NCI-H2227 treated with DMSO at 0.1 percent for 48 hours (cell line): ENCODE results near the gene CACNA1C.
A peak's percentile ranks its signal among the peaks of the same experiment; 100 is the strongest.
"Not testable (repeated sequence)": the region's sequence is repeated elsewhere in the genome, so short reads cannot be mapped to it uniquely, and the experiment has no call there.

Source experiments
- DNase-seq: peaks from one replicate; lab custom pipeline; 2025; lab: John Stamatoyannopoulos, UW

Gene CACNA1C

DNA sequence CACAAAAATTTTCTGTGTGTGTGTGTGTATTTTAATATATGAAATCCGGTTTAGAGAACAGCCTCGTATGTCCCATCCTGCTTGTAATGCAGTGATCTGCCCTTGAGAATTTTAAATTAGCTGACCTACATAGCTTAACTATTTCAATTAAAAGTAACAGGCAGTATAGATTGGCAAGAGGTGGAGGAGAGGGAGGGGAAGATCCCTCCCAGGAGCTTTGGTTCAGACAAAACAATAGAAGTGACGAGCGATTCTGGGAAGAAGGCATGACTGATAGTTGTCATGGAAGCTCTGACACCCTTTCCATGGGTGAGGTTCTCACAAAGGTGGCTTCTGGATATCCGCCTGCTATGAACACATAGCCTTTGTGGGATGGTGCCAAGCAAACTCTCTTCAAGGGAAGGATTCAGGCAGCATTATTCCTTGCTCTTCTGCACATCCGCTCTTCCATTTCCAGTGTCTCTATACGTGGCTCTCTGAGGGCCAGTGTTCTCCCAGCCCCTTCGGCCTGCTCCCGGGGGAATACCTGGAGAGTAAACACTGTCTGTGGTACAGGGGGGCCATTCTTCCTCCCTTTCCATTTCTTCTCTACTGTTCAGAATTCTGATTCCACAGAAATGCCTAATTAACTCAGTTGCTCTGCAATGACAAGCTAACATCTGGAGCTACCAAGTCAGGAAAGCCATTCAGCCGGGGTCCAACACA lies 182.0 kb downstream of the CACNA1C start:
- DNase-seq: no peak

- no peak for DNase-seq
Observed at GRCh38 chr12:2236506-2237294, 183.9 kb downstream of the CACNA1C start.

DNA sequence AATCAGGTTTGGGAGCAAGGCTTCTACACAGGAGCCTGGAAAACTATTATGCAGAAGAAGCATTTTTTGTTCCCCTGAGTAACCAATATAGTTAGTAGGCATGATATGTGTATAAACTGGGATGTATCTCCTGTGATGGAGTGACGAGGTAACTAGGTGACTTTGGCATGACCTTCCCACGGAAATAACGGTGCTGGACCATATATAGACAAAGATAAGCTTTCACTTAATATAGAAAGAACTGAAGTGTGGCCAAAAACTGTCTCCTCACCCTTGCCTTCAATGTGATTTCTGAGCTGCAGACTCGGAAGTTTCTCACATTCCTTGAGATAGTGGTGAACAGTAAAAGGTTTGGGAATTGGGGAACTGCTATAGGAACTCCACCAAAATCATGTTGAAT lies 185.3 kb downstream of the CACNA1C start:
- no peak for DNase-seq

GRCh38 chr12:2239381-2239871 lies 186.6 kb downstream of the CACNA1C start:
- DNase-seq: no peak

- no peak for DNase-seq
Observed at GRCh38 chr12:2240390-2240789, 187.6 kb downstream of the CACNA1C start.

GRCh38 chr12:2240984-2241383 lies 188.2 kb downstream of the CACNA1C start:
- no peak for DNase-seq

- no peak for DNase-seq
Observed at GRCh38 chr12:2242216-2242615, 189.4 kb downstream of the CACNA1C start.

DNA sequence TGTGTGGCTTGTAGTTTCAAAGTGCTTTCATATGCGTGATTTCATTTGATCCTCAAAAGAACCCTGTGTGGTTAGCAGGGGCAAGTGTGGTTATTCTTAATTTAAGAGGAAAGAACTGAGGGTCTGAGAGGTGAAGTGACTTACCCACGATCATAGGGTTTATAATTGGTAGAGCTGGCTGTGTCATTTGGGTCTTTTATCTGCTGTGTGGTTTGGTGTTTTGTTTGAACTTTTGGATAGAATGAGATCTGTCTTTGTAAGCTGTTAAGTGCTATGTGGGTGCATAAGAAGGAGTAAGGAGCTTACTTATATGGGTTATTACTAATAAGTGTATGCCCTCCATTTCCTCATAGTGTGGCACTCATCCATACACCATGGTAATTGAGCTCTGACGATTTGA lies 190.0 kb downstream of the CACNA1C start:
- no peak for DNase-seq

DNA sequence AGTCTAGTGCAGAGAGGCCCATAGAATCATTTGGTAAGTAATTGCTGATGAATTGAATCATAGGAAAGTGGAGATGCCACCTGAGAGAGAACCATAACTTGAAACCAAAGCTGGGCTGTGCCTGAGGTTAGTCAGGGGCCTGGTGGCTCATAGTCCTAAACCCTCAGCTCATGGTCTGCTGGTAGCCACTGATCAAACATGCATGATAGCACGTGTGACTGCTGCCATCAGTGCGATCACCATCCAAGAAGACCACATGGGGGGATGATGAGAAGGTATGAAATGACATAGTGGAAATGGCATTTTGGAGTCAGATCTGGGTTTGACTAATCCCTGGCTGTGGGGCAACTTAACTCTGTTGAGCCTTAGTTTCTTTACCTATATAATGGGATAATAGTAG lies 190.5 kb downstream of the CACNA1C start:
- no peak for DNase-seq

- peak; percentile 69 for DNase-seq
Observed at GRCh38 chr12:2244013-2244861, 191.4 kb downstream of the CACNA1C start.

- DNase-seq: no peak
Observed at GRCh38 chr12:2246358-2246757, 193.6 kb downstream of the CACNA1C start.

- no peak for DNase-seq
Observed at GRCh38 chr12:2247120-2247519, 194.3 kb downstream of the CACNA1C start.

DNA sequence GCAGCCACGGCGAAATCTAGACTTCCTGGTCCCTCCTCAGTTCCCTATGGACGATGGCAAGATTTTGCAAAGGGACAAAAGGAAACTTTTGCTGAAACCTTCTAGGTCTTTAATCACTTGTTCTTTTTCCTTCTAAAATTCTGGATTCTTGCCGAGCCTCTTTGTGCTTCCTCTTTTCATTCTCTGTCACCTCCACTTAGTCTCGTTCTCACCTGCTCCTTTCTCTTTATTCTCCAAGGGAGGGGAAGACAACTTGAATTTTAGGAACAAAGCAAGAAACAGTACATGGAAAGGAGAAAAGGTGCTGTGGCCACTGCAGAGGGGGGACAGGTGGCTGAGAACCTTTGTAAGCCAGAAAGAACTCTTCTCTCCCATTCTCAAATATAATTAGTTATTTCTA lies 194.8 kb downstream of the CACNA1C start:
- no peak for DNase-seq

- no peak for DNase-seq
Observed at GRCh38 chr12:2248087-2248900, 195.5 kb downstream of the CACNA1C start.

GRCh38 chr12:2248901-2249381 lies 196.2 kb downstream of the CACNA1C start:
- no peak for DNase-seq

- DNase-seq: no peak
Observed at GRCh38 chr12:2250797-2251196, 198.0 kb downstream of the CACNA1C start.

DNA sequence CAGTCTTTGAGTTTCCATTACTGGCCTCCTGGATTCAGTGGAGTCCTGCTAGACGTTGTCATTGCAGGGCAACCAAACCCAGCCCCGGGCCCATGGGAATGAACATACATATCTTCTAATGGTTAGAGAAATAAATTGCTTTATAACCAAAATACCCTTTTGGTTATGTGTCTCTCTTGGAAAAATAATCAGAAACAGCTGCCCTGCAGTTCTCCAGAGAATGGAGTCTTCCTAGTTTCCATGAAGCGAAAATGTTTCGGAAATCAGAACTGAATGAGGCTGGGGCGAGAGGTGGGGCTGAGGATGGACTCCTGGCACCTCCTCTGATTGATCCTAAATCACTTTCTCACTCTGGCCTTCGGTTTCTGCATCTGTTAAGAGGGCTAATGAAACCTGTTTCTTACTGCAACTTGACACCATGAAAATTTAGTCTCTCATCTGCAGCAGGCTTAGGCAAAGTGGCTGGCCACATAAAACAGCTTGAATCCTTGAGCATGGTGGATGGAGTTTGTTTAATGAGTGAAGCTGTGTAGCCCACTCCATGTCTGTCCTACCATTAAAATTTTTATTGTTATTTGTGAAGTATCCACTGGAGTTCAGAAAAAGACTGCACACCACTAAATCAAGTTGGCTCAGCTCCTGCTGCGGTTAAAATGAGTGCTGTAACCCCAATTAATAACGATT lies 198.9 kb downstream of the CACNA1C start:
- DNase-seq: no peak

GRCh38 chr12:2255311-2255710 lies 202.5 kb downstream of the CACNA1C start:
- DNase-seq: no peak

DNA sequence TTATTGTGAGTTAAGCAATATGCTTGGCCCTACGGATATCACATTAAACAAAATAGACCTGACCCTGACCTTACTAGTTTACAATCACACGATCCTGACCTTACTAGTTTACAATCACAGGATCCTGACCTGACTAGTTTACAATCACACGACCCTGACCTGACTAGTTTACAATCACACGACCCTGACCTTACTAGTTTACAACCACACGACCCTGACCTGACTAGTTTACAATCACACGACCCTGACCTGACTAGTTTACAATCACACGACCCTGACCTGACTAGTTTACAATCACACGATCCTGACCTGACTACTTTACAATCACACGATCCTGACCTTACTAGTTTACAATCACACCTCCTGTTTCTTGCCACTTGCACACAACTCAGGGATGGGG lies 202.9 kb downstream of the CACNA1C start:
- DNase-seq: not testable (repeated sequence)

DNA sequence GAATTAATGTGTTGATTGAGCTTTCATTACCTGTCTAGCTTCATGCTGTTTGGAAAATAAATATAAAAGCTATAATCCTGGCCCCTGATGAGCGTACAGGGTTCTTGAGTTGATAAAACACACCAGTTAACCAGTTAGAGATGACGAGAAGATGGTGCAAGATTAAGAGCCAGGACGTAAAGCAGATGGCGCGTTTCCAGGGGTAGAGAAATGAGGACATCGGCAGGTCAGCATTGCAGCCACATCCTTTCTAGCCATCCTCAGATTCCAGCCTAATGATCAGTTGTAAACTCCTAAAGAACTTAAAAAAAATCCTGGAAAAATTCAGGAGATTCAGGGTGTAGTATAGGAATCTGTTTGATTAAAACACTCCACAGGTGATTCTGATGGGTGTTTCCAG lies 203.7 kb downstream of the CACNA1C start:
- no peak for DNase-seq

DNA sequence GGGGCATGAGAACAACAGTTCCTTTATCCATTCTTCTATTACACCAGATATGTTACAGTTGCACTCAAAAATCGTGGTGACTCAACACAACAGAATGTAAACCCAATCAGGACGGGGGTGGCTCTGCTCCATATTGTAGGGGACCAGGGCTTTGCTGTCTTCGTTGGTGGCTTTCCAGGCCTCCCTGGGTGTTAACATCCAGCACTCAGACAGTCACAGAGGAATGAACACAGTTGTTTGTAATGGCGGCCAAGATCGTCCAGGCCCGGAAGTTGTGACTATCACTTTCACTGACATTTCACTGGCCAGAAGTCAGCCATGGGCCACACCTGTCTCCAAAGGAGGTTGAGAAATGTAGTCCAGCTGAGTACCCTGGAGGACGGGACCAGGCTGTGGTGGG lies 204.1 kb downstream of the CACNA1C start:
- no peak for DNase-seq
